Activated CD8-positive, alpha-beta memory T cell treated with anti-CD3 and anti-CD28 coated beads, Interleukin-2, amount 10 ng/mL, durations not matched to agents 7 days and 5 days (primary cell): ENCODE data around the gene TTLL13. TPM values are rescaled to one million over a fixed set of nuclear protein-coding genes. Genes with fewer than 3 reads are reported as not detected.
"Not testable (repeated sequence)": the region's sequence is repeated elsewhere in the genome, so short reads cannot be mapped to it uniquely, and the experiment has no call there.

ENCODE experiments used
- ATAC-seq: fragments of 150-1000 bp; cut with Tn5 transposase; one replicate; pipeline ENCODE4 v1.10.0; 2021; ENCODE audit warnings: moderate library complexity
- CTCF ChIA-PET: fragments of 350-600 bp; sonication (Branson Sonifier 250); formaldehyde crosslinking; loops from one replicate; lab custom pipeline; 2021; ENCODE audit warnings: antibody characterized with exemption; lab: Charles Lee
- DNase-seq: peaks from one replicate; pipeline ENCODE4 v3.0.0-alpha.2; 2020
- H3K27ac Mint-ChIP-seq: one replicate; pipeline ENCODE4 v1.8.0; 2021; ENCODE audit warnings: mild to moderate bottlenecking, mixed read lengths
- H3K27me3 Mint-ChIP-seq: one replicate; pipeline ENCODE4 v1.8.0; 2021; ENCODE audit warnings: mixed read lengths
- H3K36me3 Mint-ChIP-seq: one replicate; pipeline ENCODE4 v1.8.0; 2021; ENCODE audit warnings: mild to moderate bottlenecking, mixed read lengths
- H3K4me1 Mint-ChIP-seq: one replicate; pipeline ENCODE4 v1.8.0; 2021; ENCODE audit warnings: mixed read lengths
- H3K4me3 Mint-ChIP-seq: one replicate; pipeline ENCODE4 v1.8.0; 2021; ENCODE audit warnings: mild to moderate bottlenecking, moderate library complexity, mixed read lengths
- H3K9me3 Mint-ChIP-seq: one replicate; pipeline ENCODE4 v1.8.0; 2022; ENCODE audit warnings: low read depth, mixed read lengths
- total RNA-seq, 2 experiments: library from RNA; stranded (reverse); gene quantifications; one replicate each; pipeline ENCODE4 v1.2.3, GENCODE V29; 2021

Gene TTLL13
- total RNA-seq, 2 experiments from 2014 or later, result 0.80 to 1.1 TPM

GRCh38 chr15:90305355-90305754, 56.0 kb downstream of the TTLL13 start:
- H3K4me1 Mint-ChIP-seq, result peaks cover 43% of the 10 kb centered on the region
- not testable (repeated sequence) for H3K27me3 Mint-ChIP-seq, H3K9me3 Mint-ChIP-seq, H3K27ac Mint-ChIP-seq, H3K36me3 Mint-ChIP-seq, H3K4me3 Mint-ChIP-seq, ATAC-seq
- peak; percentile 12 for DNase-seq
- CTCF ChIA-PET, result interaction anchor here (2.8 to 7.3 kb wide), 3 partner anchors 12 to 177 kb away, joined by 16 to 65 read pairs (median 28); no protein-coding TSS in a partner anchor

DNA sequence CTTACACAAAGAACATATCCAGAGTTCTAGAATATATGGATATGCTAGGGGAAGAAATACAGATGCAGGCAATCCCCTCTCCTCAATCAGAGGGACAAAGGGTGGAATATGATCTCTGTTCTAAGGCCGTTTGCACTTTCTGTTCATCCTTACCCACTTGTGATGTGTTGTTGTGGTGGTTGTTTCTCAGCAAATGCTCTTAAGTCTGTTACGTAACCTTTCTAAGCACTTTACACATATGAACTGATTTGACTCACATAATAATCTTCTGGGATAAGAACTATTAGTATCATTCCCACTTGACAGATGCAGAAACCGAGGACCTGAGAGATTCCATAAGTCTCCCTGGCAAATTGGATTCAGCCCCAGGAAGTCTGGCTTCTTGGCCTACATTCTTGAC, 56.6 kb downstream of the TTLL13 start:
- peak; percentile 9 for DNase-seq
- Mint-ChIP-seq H3K27me3 (peaks cover 3% of the 10 kb centered on the region), H3K4me3 (peak overlapping the region; percentile 5), H3K27ac (peak overlapping the region; percentile 54), H3K9me3 (no peaks in the 10 kb centered on the region), H3K4me1 (peaks cover 38% of the 10 kb centered on the region), H3K36me3 (no peaks in the 10 kb centered on the region)
- CTCF ChIA-PET, result interaction anchor here (0.6 to 7.3 kb wide), 8 partner anchors 13 to 629 kb away, joined by 3 to 65 read pairs (median 6); partner anchors contain the start of genes HDDC3 and UNC45A
- ATAC-seq, result no peak

GRCh38 chr15:90306560-90306959, 57.2 kb downstream of the TTLL13 start:
- CTCF ChIA-PET, result interaction anchor here (0.6 to 7.3 kb wide), 10 partner anchors 8 to 628 kb away, joined by 3 to 65 read pairs (median 4); partner anchors contain the start of genes HDDC3 and UNC45A
- Mint-ChIP-seq H3K36me3 (no peaks in the 10 kb centered on the region), H3K27ac (peak overlapping the region; percentile 54), H3K9me3 (no peaks in the 10 kb centered on the region), H3K27me3 (peaks cover 9% of the 10 kb centered on the region), H3K4me1 (peaks cover 32% of the 10 kb centered on the region), H3K4me3 (peak overlapping the region; percentile 5)
- peak; percentile 74 for DNase-seq
- peak; percentile 96 for ATAC-seq

DNA sequence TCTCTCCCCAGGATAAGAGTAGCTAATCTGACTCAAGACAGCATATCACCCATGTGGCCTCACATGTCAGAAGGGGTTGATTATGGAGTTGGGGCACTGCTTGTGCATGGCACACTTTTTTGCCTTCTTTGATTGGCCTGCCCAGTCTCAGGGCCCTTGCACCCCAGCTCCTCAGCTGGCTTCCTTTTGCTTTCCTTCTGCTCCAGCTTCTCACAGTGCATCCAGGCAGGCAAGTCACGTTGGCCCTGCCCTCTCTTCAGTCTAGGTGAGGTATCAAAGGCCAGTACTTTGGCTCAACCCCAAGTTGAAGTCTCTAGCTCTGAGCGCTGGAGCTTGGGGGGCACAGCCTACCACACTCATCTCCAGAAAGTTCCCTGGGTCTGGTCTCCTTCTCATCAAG, 58.3 kb downstream of the TTLL13 start:
- Mint-ChIP-seq H3K9me3 (no peaks in the 10 kb centered on the region), H3K4me3 (no peak overlapping the region), H3K4me1 (peaks cover 28% of the 10 kb centered on the region), H3K27me3 (peaks cover 20% of the 10 kb centered on the region), H3K36me3 (no peaks in the 10 kb centered on the region), H3K27ac (no peak overlapping the region)
- CTCF ChIA-PET, result interaction anchor here (0.6 to 7.3 kb wide), 8 partner anchors 9 to 625 kb away, joined by 3 to 65 read pairs (median 6); partner anchors contain the start of gene HDDC3
- DNase-seq, result peak; percentile 39
- ATAC-seq, result no peak

- no peak overlapping the region for H3K27ac Mint-ChIP-seq
- CTCF ChIA-PET, result interaction anchor here (2.0 to 7.3 kb wide), 3 partner anchors 8 to 16 kb away, joined by 8 to 65 read pairs (median 13); no protein-coding TSS in a partner anchor
- peaks cover 25% of the 10 kb centered on the region for H3K27me3 Mint-ChIP-seq
- peak; percentile 38 for DNase-seq
- peaks cover 29% of the 10 kb centered on the region for H3K4me1 Mint-ChIP-seq
- H3K4me3 Mint-ChIP-seq, result no peak overlapping the region
- H3K36me3 Mint-ChIP-seq, result no peaks in the 10 kb centered on the region
- no peaks in the 10 kb centered on the region for H3K9me3 Mint-ChIP-seq
- no peak for ATAC-seq
Measured at GRCh38 chr15:90309020-90309419, 59.7 kb downstream of the TTLL13 start.

Other genes with a start within 250 kb of the TTLL13 start
- gene ZNF710, start 248.2 kb upstream of the TTLL13 start, total RNA-seq, result 10 to 100 TPM; 14.1 to 16.6 TPM
- gene IDH2, start 147.1 kb upstream of the TTLL13 start, total RNA-seq, result 100 to 1,000 TPM; 196 to 293 TPM
- 10 to 100 TPM in 1 of 2 experiments, 1 to 10 TPM in 1; 6.0 to 13.8 TPM for gene SEMA4B, start 48.2 kb upstream of the TTLL13 start, total RNA-seq
- 100 to 1,000 TPM; 120 to 127 TPM for gene CIB1, start 15.6 kb upstream of the TTLL13 start, total RNA-seq
- 1 to 10 TPM; 7.0 to 9.8 TPM for gene GDPGP1, start 15.3 kb upstream of the TTLL13 start, total RNA-seq
- 10 to 100 TPM; 30.1 to 34.9 TPM for gene NGRN, start 16.1 kb downstream of the TTLL13 start, total RNA-seq
- 1 to 10 TPM; 1.6 to 2.1 TPM for gene ZNF774, start 102.7 kb downstream of the TTLL13 start, total RNA-seq
- gene IQGAP1, start 138.7 kb downstream of the TTLL13 start, total RNA-seq, result 100 to 1,000 TPM; 217 to 221 TPM